Upper lobe of right lung (tissue), 1 donor: Measurements from ENCODE around the gene PDGFRB. TPM values are rescaled to one million over a fixed set of nuclear protein-coding genes. Genes with fewer than 3 reads are reported as not detected.

ENCODE experiments used
- ATAC-seq: fragments of 200-7000 bp; cut with Tn5 transposase; one replicate; pipeline ENCODE4 v1.9.1; 2020; ENCODE audit warnings: mild to moderate bottlenecking, moderate library complexity
- DNase-seq: peaks from one replicate; pipeline ENCODE4 v3.0.0-alpha.2; 2020
- H3K27ac ChIP-seq: fragments of 200-600 bp; one replicate; pipeline ENCODE4 v1.8.0; 2022
- H3K27me3 ChIP-seq: fragments of 200-600 bp; one replicate; pipeline ENCODE4 v1.8.0; 2022; ENCODE audit warnings: mild to moderate bottlenecking
- H3K36me3 ChIP-seq: fragments of 200-600 bp; one replicate; pipeline ENCODE4 v1.8.0; 2022
- H3K4me1 ChIP-seq: fragments of 200-600 bp; one replicate; pipeline ENCODE4 v1.8.0; 2022
- H3K4me3 ChIP-seq: fragments of 200-600 bp; one replicate; pipeline ENCODE4 v1.8.0; 2022; ENCODE audit warnings: mild to moderate bottlenecking
- H3K9me3 ChIP-seq: fragments of 200-600 bp; one replicate; pipeline ENCODE4 v1.8.0; 2022
- intact Hi-C: fragments of 100-400 bp; cut with DNase I; formaldehyde crosslinking; loops from one replicate; pipeline ENCODE4 v1.11.0; 2022
- total RNA-seq: library from RNA; stranded (reverse); fragmentation: NEBNext Ultra II Directional; extraction: Animal tissue kit (Norgen Biotek cat#: 25700); gene quantifications from one replicate; pipeline ENCODE4 v1.2.1, GENCODE V29; 2021
- TF ChIP-seq, protein P1 (sequence below): fragments of 200-600 bp; IDR thresholded peaks from one replicate; pipeline ENCODE4 v1.8.0; 2022; ENCODE audit warnings: antibody characterized with exemption
- donor health status: DM: no; HTN: yes; CAD: no; lungs with severe emphysema.

Gene PDGFRB
- total RNA-seq, 1 donor from 2014 or later = 120 TPM

DNA sequence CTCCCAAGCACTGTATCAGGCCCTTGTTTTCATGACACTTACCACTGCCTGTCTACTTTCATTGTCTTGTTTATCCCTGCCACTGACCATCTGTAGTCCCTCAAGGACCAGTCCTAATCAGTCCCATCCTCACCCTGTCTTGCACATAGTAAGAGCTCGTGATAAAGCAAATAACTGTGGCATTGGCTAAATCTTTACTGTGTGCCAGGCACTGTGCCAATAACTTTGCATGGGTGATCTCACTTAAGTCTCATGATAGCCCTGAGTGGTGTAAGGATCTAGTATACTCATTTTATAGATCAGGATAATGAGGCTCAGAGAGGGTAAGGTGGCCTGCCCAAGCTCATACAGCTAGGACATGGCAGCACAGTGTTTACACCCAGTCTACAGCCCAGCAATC lies 16.5 kb upstream of the PDGFRB start:
- H3K4me1 ChIP-seq = no peaks in the 10 kb centered on the region
- H3K36me3 ChIP-seq = no peaks in the 10 kb centered on the region
- intact Hi-C loops = no loop called here
- H3K27me3 ChIP-seq = peaks cover 6% of the 10 kb centered on the region
- DNase-seq = no peak
- no peaks in the 10 kb centered on the region for H3K9me3 ChIP-seq
- TF ChIP-seq, protein P1, sequence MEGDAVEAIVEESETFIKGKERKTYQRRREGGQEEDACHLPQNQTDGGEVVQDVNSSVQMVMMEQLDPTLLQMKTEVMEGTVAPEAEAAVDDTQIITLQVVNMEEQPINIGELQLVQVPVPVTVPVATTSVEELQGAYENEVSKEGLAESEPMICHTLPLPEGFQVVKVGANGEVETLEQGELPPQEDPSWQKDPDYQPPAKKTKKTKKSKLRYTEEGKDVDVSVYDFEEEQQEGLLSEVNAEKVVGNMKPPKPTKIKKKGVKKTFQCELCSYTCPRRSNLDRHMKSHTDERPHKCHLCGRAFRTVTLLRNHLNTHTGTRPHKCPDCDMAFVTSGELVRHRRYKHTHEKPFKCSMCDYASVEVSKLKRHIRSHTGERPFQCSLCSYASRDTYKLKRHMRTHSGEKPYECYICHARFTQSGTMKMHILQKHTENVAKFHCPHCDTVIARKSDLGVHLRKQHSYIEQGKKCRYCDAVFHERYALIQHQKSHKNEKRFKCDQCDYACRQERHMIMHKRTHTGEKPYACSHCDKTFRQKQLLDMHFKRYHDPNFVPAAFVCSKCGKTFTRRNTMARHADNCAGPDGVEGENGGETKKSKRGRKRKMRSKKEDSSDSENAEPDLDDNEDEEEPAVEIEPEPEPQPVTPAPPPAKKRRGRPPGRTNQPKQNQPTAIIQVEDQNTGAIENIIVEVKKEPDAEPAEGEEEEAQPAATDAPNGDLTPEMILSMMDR = no peak
- no peak for ATAC-seq
- no peak overlapping the region for H3K4me3 ChIP-seq
- H3K27ac ChIP-seq = no peak overlapping the region

DNA sequence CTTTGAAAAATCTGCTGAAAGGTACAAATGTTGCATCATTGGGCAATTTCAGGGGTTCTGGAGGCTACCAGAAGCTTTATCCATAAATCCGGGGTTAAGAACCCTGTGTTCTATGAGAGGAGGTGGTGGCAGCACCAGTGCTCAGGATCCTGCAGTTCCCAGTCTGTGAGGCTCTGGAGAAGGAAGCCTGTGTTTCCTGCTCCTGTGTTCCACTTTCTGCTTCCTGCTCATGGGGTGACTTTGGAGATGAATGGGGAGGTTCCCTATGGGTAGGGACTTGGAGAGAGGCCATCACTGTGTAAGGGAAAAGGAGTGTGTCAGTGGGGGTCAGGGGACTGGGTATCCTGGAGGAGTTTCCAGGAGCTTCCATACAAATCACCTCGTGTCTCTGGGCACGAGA lies 13.2 kb upstream of the PDGFRB start:
- no peak overlapping the region for H3K27ac ChIP-seq
- H3K4me1 ChIP-seq = peaks cover 2% of the 10 kb centered on the region
- H3K9me3 ChIP-seq = no peaks in the 10 kb centered on the region
- H3K27me3 ChIP-seq = peaks cover 12% of the 10 kb centered on the region
- ATAC-seq (no peak), DNase-seq (no peak)
- TF ChIP-seq, protein P1 = no peak
- intact Hi-C loops = loop anchor here (5.0 kb wide), 1 partner anchor 48 kb away; no protein-coding TSS in a partner anchor
- H3K4me3 ChIP-seq = no peak overlapping the region
- H3K36me3 ChIP-seq = no peaks in the 10 kb centered on the region

DNA sequence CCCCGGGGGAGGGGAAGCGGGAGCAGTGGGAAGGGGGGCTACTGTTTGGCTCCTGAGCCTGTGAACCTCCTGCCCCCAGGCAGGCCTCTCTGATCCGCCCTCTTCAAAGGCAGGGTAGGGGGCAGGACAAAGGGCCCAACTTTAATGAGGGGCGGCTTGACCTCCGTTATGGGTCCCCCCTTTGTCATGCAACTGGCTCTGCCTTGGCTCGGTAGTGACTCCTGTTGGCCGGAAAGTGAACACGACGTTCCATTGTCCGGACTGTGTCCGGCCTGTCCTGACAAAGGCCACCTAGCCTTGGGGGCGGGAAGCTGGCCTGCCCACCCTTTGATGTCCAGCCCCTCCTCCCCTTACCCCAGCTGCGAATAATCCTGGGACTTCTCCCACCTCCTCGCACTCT lies 12.3 kb upstream of the PDGFRB start:
- H3K4me3 ChIP-seq = no peak overlapping the region
- no peak overlapping the region for H3K27ac ChIP-seq
- DNase-seq = no peak
- peaks cover 12% of the 10 kb centered on the region for H3K27me3 ChIP-seq
- no peaks in the 10 kb centered on the region for H3K9me3 ChIP-seq
- ATAC-seq = no peak
- H3K36me3 ChIP-seq = no peaks in the 10 kb centered on the region
- intact Hi-C loops = loop anchor here (5.0 kb wide), 1 partner anchor 49 kb away; no protein-coding TSS in a partner anchor
- peaks cover 2% of the 10 kb centered on the region for H3K4me1 ChIP-seq
- TF ChIP-seq, protein P1 = no peak

DNA sequence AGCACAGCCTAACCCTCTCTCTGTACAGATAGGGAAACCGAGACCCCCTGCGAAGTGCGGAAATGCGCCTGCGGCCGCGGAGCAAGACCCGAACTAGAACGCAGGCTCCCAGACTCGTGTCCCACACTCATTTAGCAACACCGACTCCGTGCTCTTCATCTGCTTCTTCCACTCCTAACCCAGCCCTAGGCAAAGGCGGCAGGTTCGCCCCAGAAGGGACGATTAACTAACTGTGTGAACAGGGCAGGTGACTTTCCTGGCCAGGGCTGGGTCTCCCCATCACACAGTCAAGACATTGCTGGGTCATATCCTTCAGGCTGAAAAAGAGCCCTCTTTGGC lies 11.8 kb upstream of the PDGFRB start:
- H3K27me3 ChIP-seq = peaks cover 12% of the 10 kb centered on the region
- no peaks in the 10 kb centered on the region for H3K36me3 ChIP-seq
- peaks cover 2% of the 10 kb centered on the region for H3K4me1 ChIP-seq
- intact Hi-C loops = loop anchor here (5.0 kb wide), 1 partner anchor 50 kb away; no protein-coding TSS in a partner anchor
- DNase-seq (no peak), ATAC-seq (no peak)
- H3K9me3 ChIP-seq = no peaks in the 10 kb centered on the region
- TF ChIP-seq, protein P1 = no peak
- H3K4me3 ChIP-seq = no peak overlapping the region
- H3K27ac ChIP-seq = no peak overlapping the region

DNA sequence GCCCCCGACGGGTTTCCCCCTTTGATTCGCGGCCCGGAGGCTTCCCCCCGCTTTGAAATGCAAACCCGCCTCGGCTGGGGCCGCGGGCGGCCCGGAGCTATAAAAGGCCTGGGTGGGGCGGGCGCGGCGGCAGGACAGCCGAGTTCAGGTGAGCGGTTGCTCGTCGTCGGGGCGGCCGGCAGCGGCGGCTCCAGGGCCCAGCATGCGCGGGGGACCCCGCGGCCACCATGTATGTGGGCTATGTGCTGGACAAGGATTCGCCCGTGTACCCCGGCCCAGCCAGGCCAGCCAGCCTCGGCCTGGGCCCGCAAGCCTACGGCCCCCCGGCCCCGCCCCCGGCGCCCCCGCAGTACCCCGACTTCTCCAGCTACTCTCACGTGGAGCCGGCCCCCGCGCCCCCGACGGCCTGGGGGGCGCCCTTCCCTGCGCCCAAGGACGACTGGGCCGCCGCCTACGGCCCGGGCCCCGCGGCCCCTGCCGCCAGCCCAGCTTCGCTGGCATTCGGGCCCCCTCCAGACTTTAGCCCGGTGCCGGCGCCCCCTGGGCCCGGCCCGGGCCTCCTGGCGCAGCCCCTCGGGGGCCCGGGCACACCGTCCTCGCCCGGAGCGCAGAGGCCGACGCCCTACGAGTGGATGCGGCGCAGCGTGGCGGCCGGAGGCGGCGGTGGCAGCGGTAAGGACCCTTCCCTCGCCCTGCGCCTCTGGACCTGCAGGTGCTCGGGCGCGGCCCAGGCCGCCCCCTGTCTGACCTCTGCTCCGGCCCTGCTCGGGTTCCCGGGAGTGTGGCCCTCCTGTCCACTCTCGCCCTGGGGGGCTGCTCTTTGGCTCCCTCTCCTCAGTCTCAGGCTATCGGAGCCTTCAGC lies 11.2 kb upstream of the PDGFRB start, which contains the start of gene CDX1:
CDX1 (plus strand) TSS at position 129 of the 862 bp plus-strand sequence; CDS start at position 228, 99 bp downstream.
- no peak within 1 kb of the TSS for H3K4me3 ChIP-seq
- TF ChIP-seq, protein P1 = no peak
- ATAC-seq (no peak), DNase-seq (no peak)
- intact Hi-C loops = loop anchor here (5.0 kb wide), 1 partner anchor 50 kb away; no protein-coding TSS in a partner anchor
- H3K4me1 ChIP-seq = peaks cover 2% of the 10 kb centered on the region
- H3K27me3 ChIP-seq = peaks cover 12% of the 10 kb centered on the region
- H3K27ac ChIP-seq = no peak within 1 kb of the TSS
- H3K36me3 ChIP-seq = no peaks in the 10 kb centered on the region
- no peaks in the 10 kb centered on the region for H3K9me3 ChIP-seq
